NCI-H82 (cell line): ENCODE data around the gene TMA16.
"Not testable (repeated sequence)": the region's sequence is repeated elsewhere in the genome, so short reads cannot be mapped to it uniquely, and the experiment has no call there.

Source experiments
- DNase-seq: peaks from one replicate; lab custom pipeline; 2025; lab: John Stamatoyannopoulos, UW

TMA16 gene

DNA sequence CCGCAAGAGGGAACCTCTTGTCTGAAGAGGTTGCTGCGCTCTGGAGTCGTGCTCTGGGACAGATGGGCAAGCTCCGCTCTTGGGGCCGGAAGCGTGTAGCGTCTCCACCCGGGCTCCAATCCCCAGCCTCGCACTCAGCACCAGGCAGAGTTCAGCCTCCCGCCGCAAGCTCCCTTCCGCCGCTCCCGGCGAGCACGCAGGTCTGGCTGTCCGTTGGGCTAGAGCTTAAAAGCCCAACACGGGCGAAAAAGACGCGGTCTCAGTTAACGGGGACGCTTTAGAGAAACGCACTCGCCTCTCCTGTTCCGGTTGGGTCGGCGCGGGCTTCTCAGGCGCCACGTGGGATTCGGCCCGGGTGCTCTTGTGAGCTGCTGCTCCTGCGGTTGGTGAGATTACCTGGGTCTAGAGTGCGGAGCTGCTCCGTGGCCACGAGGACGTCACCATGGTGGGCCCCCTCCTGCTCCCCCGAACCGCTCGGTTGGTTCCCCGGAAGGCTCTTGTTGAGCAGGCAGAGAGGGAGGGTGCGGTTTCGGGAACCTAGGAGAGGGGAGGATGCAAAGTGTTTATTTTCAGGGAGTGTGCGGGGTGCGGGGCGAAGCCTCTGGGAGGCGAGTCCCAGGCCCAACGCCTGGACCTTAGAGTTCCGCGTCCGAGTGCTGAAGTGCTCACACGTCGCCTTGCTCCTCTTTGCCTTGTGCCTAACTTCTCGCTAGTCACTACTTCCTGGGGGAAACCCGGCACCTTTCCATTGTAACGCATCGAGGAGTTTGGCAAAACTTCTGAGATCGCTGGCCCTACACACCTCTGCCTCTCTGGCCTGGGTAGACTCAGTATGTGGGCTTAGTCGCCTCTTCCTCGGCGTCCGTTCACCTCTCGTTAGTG lies at the start of gene TMA16:
Gene TMA16, plus strand, starts transcription at position 331 of the 882 bp plus-strand sequence. Its CDS starts 112 bp downstream, at position 443.
- peak; percentile 96 for DNase-seq

DNA sequence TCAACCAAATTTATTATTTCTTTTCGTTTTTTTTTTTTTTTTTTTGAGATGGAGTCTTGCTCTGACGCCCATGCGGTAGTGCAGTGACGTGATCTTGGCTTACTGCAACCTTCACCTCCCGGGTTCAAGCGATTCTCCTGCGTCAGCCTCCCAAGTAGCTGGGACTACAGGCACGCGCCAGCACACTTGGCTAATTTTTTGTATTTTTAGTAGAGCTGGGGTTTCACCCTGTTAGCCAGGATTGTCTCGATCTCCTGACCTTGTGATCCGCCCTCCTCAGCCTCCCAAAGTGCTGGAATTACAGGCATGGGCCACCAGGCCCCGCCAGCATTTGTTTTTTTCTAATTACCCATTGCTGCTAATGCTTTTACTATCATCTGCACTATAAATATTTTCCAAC lies 47.5 kb upstream of the TMA16 start:
- DNase-seq: not testable (repeated sequence)

DNA sequence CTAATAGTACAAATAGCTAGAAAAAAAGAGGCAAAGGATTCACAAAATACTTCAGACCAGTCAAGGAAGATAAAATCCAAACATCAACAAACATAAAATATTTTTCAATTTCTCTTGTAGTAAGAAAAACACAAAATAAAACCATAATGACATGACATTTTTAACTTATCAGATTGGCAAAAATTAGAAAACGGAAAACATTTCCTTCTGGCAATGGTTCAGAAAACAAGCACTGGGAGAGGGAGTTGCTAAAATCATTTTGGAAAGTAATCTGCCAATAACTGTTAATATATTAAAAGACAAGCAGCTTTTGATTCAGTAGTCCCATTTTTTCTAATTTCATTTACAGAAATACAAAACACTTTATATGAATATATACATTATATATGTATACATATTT lies 47.0 kb upstream of the TMA16 start:
- no peak for DNase-seq

DNA sequence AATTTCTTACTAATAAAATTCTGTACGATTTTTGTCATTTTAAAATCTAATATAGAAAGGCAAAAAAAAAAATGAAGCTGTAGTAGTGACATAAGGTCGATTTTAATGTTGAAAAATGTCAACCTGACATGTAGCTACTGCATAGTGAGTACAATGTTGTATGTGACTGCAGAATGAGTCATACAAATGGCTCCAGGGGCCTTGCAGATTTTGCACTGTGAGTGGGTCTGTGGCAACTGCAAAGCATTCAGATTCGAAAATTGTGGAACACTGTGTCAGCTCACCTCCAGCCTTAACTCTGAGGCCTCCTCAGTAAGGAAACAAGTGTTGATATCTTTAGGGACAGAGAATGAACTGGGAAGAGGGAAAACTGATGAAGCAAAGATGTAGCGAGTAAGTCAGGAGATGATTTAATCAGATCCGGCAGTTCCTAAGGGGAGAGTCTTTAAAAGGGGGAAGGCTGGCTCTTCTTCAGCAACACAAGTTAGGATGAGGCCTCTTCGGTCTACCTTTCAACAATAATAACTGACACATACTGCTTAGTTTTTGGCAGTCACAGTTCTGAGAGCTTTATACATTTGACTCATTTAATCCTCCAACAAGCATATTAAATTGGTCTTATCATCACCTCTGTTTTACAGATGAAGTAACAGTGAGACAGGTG lies 45.8 kb upstream of the TMA16 start:
- DNase-seq: no peak

DNA sequence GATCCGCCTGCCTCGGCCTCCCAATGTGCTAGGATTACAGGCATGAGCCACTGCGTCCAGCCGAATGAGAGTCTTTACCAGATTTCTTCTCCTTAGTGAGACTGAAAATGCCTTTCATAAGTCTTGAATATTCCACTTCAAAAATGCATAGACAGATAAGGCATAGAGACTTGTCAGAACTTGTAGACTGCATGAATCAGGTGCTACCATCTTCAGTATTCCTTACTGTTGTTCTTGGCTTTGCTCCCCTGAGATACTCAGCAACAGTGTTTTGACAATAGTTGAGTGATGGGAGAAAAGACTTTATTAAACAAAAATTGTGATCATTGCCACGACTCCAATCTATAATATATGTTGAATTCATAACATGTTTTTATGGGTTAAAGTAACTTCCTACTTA lies 31.9 kb upstream of the TMA16 start:
- DNase-seq: no peak

DNA sequence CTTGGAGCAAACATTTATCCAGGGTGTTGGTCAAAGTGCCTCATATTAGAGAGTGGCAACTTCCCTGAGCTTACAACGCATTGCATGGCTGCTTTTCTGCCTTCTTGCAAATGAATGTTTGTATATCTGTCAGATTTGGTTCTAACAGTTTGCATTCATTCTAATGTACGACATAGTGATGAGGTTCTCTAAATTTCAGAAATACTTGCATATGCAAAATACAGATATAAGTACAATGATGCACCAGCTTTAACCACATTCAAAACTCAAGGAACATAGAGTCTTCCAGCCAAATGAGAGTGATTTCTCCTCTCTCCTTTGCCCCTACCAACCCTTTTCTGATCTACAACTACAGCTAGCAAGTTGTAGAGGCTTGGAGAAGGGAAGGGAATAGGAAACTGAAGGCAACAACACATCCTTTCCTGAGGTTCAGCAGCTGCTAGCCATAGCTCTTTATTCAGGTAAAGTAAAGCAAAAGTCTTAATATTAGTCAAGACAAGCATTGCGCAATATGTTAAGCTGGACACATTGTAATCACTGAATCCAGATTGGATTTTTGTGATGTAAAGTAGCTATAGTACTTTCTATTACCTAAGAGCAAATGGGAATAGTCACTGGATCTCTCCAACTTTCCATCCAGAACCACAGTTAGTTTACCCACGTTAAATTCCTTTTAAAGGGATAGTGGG lies 27.3 kb upstream of the TMA16 start:
- no peak for DNase-seq

DNA sequence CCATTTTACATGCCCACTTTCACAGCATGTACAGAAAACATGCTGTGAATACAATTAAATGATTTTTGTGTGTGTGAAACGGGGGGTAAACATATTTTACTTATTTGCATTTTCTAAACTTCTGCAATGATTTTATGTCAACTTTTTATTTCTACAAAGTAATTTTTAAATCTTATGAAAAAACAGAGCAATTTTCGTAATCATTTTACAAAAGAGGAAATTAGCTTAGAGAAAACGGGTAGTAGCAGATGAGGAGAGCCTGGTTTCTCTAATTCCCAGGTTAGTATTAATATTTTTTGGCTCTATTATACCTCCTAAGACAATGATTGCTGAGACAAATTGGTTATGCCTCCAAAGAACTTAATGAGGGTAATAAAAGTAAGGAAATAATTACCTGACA lies 24.1 kb upstream of the TMA16 start:
- no peak for DNase-seq

DNA sequence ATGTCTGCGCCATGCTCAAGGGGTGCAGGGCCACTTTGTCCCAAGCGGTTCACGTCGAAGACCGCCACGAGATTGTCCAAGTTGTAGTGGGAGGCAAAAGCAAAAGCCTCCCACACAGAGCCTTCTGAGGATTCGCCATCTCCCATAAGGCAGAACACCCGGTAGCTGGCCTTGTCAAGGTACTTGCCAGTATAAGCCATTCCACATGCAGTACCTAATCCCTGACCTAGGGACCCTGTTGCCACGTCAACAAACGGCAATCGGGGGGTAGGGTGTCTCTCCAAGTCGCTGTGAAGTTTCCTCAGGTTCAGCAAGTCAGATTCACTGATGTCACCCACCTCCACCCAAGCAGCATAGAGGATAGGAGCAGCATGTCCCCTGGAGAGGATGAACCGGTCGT lies 21.4 kb upstream of the TMA16 start:
- no peak for DNase-seq

DNA sequence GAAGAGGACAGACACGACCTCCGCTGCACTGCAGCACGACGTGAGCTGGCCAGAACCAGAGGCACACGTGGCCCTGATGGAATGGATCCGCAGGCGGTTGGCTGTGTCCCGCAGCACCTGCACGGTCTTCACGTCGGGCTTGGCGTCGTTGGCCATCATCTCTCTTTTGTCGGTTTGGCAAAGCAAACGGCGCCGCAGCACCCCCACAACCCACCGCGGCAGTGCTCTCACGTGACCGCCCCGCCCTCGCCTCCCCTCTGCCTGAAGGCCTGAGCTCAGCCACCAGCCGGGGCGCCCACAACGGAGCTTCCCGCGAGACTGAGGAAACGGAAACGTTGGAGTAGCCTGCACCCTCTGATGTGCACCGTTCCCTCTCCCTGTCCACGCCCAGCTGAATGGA lies 20.9 kb upstream of the TMA16 start, which contains the start of gene TKTL2:
Gene TKTL2, minus strand, starts transcription at position 179 of the 400 bp plus-strand sequence. Its CDS starts 20 bp downstream, at position 159.
- no peak for DNase-seq

DNA sequence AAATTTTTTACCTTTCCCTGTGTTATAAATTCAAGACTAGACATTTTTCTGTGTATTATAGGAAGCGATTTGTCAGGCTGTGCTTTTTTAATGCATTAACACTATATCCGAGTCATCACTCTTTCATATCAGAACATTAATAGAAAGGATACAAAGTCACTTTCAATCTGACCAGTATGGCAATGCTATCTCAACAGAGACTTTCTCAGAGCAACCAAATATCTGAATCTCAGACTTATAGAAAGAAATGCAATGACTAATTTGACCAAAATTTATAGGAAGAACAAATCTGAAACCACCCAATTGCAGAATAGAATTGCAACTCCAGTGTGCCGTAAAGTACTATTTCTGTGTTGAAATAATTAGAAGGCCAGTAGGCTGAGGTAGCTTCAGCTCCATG lies 20.5 kb upstream of the TMA16 start:
- no peak for DNase-seq

DNA sequence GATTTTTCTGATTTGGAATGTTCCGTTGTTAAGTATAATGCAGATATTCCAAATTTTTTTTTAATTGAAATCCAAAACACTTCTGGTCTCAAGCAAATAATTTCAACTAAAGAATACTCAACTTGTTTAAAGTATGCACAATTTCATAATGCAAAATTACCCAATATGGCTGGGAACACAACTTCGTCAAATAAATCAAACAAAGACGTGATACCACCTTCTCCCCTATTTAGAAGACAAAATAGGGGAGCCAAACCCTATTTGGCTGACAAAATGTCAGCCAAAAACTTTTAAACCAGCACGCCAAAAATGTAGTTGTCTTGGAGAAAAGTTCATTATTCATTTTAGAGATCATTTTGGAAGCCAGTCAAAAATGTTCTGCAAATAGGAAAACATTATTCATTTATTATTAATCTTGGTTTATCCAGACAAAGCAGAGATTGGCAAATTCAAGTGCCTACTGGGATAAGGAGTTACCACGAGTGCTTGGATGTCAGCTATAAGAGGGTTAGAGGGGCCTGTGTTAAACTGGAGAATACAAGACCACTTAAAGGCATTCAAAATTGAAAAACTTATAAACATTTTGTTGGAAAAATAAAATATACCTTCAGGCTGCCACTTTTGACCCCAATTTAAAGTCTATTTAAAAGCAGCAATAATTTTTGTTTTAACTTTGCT lies 17.6 kb upstream of the TMA16 start:
- DNase-seq: no peak

DNA sequence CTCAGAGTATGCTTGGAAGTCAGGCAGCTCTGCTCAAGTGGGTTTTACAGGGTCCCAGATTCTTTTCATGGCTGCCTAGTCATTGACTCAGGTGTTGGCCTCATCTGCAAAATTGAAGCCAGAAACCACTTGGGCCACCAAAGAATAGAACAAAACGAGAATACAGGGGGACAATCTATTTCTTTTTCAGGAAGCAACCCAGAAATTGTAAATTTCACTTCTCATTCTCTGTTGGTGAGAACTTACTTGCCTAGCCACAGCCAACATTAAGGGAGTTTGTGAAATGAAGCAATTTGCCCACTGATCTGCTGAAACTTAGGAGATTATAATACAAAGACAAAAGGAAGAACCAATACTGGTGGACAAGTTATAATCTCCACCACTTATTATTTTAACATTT lies 12.3 kb upstream of the TMA16 start:
- no peak for DNase-seq

DNA sequence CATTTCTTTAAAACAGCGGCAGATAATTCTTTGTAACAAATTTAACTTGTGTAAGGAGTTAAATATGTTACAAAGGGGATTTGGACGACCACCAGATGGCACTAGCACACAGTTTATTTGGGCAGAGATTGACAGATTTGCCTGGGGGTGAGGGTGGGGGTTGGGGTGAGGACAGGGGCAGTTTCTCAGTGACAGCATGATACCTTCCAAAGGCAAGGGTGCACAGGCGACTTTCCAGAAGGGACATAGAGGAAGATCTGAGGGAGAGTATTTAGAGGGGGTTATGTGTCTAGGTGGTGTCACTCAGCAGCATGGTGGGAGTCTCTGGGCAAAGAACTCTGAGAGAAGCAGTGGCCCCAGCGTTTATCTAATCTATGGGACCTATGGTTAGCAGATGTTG lies 9.6 kb upstream of the TMA16 start:
- peak; percentile 81 for DNase-seq

DNA sequence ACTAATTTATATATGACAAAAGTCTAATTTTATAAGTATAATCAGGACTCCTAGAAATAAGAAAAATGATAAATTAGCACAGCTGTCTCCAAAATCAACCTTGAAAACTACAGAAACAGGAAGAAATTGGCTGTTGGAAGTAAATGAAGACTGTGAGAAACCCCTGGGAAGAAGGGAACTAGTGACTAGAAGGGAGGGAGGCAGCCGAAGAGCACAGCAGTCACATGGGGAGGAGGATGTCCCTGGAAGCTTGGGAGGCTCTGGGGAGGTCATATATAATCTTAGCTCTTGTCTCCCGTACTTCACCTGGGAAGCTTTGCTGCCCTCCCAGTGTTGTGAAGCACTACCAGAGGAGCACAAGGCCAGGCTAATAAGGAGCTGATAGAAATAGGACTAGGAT lies 8.9 kb upstream of the TMA16 start:
- no peak for DNase-seq

DNA sequence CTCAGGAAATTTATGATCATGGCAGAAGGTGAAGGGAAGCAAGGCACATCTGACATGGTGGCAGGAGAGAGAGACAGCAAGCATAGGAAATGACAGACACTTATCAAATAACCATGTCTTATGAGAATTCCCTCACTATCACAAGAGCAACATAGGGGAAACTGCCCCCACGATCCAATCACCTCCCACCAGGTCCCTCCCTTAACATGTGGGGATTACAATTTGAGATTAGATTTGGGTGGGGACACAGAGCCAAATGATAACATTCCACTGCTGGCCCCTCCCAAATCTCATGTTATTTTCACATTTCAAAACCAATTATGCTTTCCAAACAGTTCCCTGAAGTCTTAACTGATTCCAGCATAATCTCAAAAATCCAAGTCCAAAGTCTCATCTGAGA lies 8.2 kb upstream of the TMA16 start:
- no peak for DNase-seq

DNA sequence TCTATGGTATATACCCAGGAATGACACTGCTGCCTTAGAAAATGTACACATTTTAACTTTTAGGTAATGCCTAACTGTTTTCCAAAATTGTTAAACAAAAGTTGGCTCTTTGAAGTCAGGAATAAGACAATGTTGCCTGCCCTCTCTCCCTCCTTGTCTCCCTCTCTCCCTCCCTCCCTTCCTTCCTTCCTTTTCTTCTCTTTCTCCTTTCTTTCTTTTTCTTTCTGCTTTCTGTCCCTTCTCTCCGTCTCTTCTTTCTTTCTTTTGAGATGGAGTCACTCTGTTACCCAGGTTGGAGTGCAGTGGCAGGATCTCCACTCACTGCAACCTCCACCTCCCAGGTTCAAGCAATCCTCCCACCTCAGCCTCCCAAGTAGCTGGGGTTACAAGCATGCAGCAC lies 4.6 kb upstream of the TMA16 start:
- DNase-seq: no peak

DNA sequence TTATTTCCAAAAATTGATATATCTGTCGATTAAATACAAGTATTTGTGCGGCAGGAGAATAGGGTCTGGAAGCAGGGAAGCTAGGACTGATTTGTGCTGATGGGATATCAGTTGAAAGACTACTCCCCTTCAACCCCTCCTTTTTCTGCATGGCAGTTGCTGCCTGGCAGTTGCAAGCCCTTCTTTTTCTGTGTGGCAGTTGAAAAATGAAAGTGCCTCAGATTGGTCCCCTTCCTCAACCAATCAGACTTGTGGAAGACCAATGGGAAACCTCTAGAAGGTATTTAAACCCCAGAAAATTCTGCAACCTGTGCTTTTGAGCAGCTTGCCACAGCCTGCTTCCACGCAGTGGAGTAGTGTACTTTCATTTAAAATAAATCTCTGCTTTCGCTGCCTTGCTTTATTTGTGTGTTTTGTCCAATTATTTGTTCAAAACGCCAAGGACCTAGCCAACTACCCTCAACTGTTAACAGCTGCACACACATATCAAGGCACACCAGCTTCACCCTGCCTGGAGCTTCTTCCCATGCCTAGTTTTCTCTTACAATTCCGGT lies 1.5 kb upstream of the TMA16 start:
- no peak for DNase-seq

DNA sequence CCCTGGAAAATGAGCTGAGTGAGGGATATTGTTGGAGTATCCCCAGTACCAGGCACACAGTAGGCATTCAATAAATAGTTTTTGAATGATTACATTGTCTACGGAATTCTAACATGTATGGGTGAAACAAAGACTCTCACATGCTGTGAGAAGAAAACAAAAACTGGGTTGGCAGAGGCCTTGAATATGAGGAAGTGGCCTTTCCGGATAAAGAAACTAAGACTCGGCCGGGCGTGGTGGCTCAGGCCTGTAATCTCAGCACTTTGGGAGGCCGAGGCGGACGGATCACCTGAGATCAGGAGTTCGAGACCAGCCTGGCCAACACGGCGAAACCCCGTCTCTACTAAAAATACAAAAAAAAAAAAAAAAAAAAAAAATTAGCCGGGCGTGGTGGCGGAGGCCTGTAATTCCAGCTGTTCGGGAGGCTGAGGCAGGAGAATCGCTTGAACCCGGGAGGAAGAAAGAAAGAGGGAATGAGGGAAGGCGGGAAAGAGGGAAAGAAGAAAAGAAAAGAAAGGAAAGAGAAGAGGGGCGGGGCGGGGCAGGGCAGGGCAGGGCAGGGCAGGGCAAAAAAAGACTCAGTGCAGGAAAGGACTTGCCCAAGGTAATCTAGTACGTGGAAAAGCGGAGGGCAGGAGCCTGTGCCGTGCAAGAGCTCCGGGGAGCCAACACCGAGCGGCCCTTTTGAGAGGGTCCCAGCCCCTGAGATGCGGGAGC lies 689 bp upstream of the TMA16 start:
- no peak for DNase-seq

DNA sequence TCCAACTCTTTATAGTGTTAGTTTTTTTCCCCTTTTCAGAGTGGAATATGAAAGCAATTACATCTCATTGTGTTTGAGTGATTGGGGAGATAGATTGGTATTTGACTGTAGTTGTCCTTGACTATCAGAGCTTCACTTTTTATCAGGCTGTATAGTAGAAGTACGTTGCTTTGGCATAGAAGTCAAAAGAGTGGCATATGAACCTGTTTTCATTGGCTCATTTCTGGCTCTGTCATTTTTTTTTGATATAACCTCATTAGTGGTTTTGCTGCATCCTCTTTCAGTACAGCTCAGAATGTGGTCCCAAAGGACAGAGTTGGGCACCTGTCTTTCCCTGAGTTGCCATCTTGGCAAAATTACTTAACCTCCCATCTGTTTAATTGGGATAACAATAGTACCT lies 1.4 kb downstream of the TMA16 start:
- DNase-seq: peak; percentile 22

DNA sequence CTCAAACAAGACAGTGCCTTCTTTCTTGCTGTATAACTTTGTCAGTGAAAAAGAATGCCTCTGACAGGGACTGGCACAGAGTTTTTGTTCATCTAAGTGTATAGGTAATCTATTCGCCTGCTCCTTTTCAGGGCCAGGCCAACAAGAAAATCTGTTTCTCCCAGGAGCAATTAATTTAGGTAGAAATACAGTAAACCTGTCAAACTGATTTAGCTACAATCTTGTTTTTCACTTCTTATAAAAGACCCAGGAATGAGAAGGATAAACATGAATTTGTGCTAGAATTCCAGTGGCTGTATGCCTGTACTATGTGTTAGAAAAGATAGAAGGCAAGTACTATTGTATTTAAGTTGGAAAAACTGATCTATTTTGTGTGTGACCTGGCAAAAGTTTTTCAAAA lies 6.1 kb downstream of the TMA16 start:
- no peak for DNase-seq

DNA sequence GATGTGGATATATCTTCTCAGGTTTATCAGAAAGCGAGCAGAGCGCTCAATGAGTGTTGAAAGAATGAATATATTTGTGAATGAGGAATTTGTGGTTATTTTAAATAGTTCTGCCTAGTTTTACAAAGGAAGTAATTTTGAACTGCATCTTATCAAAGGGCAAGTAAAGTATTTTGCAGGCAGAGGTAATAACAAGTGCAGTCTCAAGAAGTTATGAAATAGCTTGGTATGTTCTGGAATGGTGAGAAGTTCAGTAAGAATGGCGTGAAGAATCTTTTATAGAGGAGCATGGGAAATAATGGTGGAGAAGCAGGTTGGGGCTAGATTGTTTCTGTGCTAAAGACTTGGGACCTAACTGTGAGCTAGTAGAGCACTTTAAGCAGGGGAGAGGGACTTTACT lies 10.9 kb downstream of the TMA16 start:
- DNase-seq: no peak
